HG03039 (cell line): ENCODE results near the gene MRPL49.
A peak's percentile ranks its signal among the peaks of the same experiment; 100 is the strongest.

Source experiments
- ATAC-seq: cut with Tn5 transposase; IDR thresholded peaks from one replicate; pipeline ENCODE4 v1.9.1; 2021; ENCODE audit warnings: mild to moderate bottlenecking, moderate library complexity; ENCODE audit not compliant: unreplicated experiment

Gene MRPL49

GRCh38 chr11:65102142-65103095, 19.7 kb upstream of the MRPL49 start:
- ATAC-seq, result no peak

DNA sequence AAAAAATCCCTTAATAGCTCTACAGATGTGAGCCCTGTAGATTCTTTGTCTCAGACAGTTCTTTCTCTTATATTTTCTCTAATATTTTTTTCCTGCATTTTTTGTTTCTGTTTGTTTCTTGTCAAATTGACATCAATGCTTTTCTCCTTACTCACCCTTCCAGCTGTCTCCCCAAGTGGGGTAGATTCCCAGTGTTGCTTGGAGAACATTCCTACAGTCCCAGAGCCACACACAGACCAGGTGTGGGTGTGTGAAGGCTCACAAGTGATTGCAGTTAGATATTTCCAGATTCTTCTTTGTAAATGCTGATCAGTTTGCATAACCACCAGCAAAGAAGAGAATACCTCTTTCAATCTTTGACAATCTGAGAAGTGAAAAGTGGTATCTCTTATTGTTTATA, 18.6 kb upstream of the MRPL49 start:
- ATAC-seq, result no peak

DNA sequence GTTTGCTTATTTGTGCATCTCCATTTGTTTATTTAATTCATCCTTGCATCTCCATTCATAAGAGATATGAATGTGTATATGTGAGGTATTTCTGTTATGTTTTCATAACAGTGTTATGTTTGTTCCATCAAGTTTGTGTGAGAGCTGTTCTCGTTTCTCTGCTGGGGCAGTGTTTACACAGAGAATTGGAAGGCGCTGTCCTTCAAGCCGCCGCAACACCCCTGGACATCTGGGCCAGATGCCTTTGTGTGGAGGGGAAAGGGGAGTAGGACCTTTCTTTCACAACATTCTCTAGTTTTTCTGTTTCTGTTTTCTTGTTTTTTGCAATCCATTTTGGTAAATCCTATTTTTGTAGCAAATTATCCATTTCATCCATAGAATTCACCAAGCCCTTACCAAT, 17.5 kb upstream of the MRPL49 start:
- no peak for ATAC-seq

- no peak for ATAC-seq
Measured at GRCh38 chr11:65107078-65107477, 15.0 kb upstream of the MRPL49 start.

DNA sequence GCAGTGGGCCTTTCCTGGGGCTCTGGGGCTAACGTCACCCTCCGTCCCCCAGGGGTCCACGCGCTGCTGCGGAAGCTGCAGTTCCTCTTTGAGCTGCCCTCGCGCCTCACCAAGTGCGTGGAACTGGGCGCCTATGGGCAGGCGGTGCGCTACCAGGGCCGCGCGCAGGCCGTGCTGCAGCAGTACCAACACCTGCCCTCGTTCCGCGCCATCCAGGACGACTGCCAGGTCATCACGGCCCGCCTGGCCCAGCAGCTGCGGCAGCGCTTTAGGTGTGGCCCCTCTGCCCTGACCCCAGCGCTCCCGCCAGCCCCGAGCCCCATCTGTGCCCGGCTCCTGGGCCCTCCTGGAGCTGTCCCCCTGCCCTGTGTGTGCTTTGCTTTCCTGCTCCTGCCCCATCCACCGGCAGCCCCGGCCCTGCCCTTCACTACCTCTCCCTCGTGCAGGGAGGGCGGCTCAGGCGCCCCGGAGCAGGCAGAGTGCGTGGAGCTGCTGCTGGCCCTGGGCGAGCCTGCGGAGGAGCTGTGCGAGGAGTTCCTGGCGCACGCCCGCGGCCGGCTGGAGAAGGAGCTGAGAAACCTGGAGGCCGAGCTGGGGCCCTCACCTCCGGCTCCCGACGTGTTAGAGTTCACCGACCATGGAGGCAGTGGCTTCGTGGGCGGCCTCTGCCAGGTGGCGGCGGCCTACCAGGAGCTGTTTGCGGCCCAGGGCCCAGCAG, 14.2 kb upstream of the MRPL49 start:
- no peak for ATAC-seq

- ATAC-seq, result no peak
Measured at GRCh38 chr11:65108469-65109123, 13.5 kb upstream of the MRPL49 start.

- ATAC-seq, result no peak
Measured at GRCh38 chr11:65109231-65110198, 12.6 kb upstream of the MRPL49 start.

- no peak for ATAC-seq
Measured at GRCh38 chr11:65110354-65110861, 11.7 kb upstream of the MRPL49 start.

DNA sequence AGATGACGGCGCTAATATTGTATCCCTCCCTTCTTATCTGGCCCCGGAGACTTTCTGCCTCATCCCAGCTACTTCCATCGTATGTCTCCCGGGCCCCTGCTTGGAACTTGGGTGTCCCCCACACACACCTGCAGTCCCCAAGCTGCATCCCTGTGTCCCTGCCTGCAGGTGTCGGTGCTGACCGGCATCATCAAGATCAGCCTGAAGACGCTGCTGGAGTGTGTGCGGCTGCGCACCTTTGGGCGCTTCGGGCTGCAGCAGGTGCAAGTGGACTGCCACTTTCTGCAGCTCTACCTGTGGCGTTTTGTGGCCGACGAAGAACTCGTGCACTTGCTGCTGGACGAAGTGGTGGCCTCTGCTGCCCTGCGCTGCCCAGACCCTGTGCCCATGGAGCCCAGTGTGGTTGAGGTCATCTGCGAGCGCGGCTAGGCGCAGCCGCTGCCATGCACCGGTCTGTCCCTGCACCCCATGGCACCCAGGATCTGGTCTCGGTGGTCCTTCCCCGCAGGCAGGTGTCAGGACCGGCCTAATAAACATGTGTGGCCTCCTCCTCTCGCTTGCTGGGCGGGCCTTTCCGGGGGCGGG, 10.9 kb upstream of the MRPL49 start:
- no peak for ATAC-seq

- ATAC-seq, result peak; percentile 63
Measured at GRCh38 chr11:65111744-65112545, 10.2 kb upstream of the MRPL49 start, which contains the start of gene TM7SF2. TSS of gene TM7SF2 (plus strand) at chr11:65111872. CDS start at chr11:65112016, 144 bp downstream.

GRCh38 chr11:65112546-65113360, 9.4 kb upstream of the MRPL49 start:
- no peak for ATAC-seq

GRCh38 chr11:65113361-65113756, 8.8 kb upstream of the MRPL49 start:
- ATAC-seq, result no peak

GRCh38 chr11:65113839-65114238, 8.3 kb upstream of the MRPL49 start:
- no peak for ATAC-seq

GRCh38 chr11:65114538-65115171, 7.5 kb upstream of the MRPL49 start:
- no peak for ATAC-seq

GRCh38 chr11:65115361-65116082, 6.6 kb upstream of the MRPL49 start:
- no peak for ATAC-seq

DNA sequence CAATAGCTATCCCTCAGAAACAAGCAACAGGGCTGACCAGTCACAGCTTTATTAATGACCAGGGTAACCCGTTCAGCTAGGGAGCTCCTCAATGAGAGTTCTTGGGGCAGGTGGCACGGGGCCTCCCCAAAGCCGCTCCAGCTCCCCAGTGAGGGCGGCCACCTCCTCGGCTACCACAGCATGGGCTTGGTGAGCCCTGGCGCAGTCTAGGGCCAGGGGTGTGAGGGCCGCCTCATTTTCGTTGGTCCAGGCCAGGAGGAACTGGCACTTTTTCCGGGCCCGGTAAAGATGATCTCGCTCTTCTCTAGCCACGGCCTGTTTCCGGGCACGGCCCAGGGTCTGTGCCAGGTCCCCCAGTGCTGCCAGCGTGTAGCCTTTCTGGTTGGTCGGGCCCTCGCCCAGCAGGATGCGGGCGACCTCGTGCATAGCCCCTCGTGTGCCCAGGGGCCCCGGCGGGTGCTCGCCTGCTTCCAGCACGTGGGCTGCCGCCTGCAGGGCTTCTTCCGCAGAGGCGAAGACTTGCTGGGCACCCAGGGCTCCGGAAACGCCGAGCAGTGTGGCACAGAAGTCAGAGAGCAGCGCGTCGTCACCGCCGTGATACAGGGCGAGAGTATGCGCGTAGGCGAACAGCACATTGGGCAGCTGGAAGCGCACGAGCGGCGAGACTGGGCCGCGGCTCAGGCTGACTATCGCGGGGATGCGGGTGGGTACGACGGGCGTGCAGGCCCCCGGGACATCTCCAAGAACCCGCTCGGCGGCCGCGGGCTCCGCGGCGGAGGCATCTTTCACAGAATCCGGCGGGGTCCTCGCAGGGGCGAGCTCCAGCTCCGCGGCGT, 5.5 kb upstream of the MRPL49 start:
- ATAC-seq, result no peak
